SH-SY5Y (cell line): ENCODE measurements around the gene S100A1.

ENCODE experiments used
- GATA2 ChIP-seq: IDR thresholded peaks from 2 replicates; pipeline ENCODE4 v1.6.1; 2011; ENCODE audit warnings: mild to moderate bottlenecking, low read depth, low read length
- GATA3 ChIP-seq: IDR thresholded peaks from 2 replicates; pipeline ENCODE4 v1.6.1; 2011; ENCODE audit warnings: low read depth, mild to moderate bottlenecking, low read length, moderate library complexity

Gene S100A1

DNA sequence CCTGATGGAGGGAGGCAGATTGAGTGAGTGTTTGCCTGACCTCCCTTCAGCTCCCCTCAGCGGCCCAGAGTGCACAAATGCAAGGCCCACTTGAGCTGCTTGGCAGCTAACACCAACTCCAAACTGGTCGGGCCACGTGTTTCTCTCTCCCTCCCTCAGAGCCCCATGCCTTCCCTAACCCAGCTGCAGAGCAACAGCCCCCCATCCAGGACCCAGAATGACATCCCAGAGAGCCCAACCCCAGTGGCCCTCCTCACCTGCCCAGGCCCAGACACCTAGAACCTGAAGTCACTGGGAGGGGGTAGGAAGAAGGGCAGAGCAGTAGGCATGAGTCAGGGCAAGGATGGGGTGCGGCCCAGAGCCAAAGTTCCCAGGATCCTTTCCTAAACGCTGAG is 11.3 kb upstream of the S100A1 start:
- no peak for TF ChIP-seq GATA2
- TF ChIP-seq GATA3: no peak

DNA sequence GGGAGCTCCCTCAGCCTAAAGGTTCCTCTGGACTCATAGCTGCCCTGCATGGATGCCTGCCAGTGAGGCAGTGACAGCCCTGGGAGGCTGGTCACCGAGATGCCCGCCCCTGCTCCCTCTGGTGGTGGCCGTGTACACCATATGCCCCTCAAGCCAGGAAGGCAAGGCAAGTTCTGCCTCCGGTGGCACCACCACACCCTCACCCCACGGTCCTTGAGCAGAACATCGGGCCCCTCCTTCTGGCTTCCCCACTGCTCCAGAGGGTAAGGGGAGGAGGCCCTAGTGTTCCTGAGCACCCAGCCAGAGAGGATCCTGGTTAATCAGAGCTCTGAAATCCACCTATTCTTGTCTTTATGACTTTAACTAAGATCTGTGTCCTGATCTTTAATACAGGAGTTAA is 10.6 kb upstream of the S100A1 start:
- TF ChIP-seq GATA2: no peak
- TF ChIP-seq GATA3: no peak

DNA sequence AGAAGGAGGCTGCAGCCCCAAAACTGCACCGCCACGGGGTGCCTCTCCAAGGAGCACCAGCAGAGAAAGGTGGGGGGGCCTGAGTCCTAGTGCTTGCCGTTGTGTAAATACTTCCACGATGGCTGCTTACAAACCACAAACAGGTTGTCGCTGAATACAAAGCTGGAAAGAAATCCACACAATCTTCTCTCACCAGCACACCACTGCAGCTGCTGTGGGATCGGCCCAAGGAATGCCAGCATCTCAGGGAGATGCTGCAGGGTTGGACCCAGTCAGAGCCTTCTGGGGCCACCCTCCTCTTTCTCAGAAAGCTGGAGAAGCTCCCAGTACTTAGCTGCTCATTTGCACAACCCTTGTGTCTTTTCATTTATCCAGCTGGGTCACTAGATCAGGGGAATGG is 9.1 kb upstream of the S100A1 start:
- no peak for TF ChIP-seq GATA3
- TF ChIP-seq GATA2: no peak

DNA sequence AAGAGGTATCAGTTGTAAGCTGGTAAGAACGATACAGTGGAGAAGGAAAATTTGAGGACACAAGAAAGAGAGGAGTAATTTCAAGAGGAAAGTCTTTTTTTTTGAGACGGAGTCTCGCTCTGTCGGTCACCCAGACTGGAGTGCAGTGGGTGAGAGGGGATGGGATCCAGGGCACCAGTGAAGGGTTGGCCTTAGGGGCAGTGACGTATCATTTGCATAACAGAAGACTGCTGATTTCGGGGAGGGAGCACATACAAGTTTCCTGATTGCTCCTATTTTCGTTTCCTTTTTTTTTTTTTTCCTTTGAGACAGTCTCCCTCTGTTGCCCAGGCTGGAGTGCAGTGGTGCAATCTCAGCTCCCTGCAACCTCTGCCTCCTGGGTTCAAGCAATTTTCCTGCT is 5.1 kb upstream of the S100A1 start:
- TF ChIP-seq GATA3 (no peak), GATA2 (no peak)

DNA sequence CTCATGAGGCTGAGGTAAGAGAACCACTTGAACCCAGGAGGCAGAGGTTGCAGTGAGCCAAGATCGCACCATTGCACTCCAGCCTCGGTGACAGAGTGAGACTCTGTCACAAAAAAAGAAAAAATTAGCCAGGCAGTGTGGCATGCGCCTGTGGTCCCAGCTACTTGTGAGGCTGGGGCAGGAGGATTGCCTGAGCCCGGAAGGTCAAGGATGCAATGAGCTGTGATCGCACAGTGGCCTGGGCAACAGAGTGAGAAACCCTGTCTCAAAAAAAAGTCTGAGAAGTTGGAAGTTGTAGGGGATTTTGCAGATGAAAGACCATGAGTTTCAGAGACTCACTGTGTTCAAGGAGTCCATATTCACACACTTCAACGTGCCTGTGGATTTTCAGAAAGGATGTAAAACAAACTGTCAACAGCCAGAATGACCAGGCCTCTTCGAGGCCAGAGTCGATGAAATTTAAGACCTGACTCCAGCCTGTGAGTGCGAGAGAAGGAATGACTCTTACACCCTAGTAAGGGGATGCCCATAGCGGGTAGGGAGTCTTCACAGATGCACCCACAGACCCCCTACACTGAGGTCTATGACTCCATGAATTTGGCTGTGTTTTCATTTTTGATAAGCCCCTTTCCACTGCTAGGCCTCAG is 3.1 kb upstream of the S100A1 start:
- TF ChIP-seq GATA3 (no peak), GATA2 (no peak)

DNA sequence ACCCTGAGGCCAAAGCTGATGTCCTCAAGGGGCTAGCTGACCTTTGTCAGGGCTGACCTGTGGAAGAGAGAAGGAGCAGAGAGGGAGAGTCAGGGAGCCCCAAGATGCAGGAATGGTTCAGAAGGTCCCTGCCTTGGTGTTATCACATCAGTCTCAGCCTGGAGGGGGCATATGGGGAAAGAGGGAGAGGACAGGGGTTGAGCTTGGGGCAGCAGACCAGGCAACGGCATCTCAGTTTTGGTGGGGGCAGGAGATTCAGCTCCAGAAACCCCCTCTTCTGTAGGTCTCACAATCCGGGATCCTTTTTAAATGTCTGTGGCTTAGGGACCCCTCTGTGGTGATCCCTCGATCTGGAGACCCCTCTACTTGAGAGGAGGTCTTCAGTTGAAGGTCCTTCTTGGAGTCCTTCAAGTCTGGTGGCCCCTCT is 1.7 kb upstream of the S100A1 start:
- TF ChIP-seq GATA3 (no peak), GATA2 (no peak)

DNA sequence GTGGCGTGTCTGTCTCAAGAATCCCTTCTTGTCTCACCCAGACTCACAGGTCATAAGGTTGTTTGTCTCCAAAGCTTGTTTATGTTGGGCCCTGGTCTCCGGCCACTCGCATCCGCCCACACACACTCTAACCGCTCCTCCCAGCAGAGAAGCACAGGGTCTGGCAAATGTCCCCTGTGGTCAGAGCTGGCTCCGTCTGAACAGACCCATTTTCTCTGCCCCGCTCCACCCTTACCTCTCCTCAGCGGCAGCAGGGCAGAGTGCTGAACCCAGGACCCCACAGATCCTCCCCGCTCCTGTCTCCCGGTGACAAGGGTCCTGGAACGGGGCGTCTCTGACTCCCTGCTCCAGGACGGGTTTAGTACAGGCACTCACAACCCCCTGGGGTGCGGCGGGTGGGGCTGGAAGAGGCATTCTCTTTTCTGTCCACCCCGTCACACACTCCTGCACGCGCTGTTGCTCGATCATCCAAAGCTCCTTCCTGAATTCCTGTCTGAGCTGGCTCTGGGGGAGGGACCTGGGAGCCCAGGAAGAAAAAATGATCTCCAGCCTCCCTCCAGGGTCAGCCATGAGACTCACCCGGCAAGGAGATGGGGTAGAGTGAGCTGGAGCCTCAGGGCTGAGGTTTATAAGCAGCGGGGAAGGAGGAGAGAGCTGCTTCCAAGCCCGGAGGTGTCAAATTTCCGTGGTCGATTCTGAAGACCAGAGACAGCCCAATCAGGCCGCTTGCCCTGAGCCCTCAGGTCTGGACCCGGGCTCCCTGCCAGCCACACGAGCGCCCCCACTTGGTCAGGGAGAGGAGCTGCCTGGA is 1.1 kb upstream of the S100A1 start, which contains the start of gene S100A13:
TSS of gene S100A13 (minus strand) at position 602 of the 811 bp plus-strand sequence. CDS start 1,033 bp downstream, outside the sequence.
- TF ChIP-seq GATA3: no peak
- TF ChIP-seq GATA2: no peak

DNA sequence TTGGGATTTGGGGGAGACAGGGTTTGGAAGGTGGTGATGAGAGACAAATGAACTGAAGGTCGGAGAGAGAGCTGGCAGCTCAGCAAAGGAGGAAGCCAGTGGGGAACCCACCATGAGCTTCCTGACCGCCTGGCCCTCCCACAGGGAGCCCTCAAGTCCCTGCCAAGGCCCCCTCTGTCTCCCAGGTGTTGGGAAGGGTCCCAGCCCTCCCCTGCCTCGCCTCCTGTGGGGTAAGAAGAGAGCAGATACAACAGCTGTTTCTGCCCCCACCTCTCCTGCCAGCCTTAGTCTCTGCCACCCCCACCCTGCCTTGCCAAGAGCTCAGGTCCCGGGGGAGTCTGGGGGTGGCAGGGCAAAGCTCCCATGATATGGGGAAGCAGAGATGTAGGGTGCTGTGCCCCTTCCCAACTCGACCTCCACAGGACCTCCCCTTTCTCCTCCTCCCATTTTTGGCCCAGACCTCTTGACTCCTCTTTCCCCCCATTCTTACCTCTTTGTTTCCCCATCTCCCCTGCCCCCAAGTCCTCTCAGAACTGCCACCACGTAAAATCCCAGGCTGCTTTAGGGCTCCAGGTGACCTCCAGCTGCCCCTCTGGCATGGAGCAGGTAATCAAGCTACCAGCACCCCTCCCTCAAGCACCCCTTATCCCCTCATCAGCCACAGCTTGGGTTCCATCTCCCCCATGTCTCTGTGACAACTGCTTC is 556 bp downstream of the S100A1 start:
- TF ChIP-seq GATA2: no peak
- no peak for TF ChIP-seq GATA3

DNA sequence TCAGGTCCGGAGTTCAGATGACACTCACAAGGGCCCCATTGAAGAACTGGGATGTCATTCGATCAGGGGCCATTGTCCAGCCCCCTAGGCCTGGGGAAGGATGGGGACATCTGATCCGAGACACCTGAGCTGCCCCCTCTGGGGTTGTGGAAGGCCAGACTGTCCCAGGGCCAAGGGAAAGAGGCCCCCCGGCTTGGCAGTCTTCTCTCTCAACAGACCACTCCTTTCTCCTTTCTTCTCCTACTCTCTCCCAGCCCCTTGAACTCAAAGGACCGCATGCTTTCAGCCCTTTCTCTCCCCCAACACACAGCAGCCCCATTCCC is 1.1 kb downstream of the S100A1 start:
- TF ChIP-seq GATA2: no peak

DNA sequence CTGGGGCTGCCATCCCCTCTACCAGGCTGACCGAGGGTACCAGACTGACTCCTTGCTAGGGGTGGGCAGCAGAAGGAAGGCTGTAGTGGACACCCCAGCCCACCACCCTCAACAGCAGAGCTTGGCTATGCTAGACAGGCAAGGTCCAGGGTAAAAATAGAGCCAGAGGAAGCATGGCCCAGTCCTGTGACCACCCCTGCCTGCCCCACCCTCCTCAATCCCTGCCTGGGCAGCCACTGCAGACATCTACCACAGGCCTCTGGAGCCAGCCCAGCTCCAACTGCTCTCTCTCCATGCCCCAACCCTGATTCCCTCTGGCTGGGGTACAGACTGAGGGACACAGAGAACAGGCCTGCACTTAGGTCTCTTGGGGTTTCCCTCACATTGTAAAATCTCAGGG is 1.7 kb downstream of the S100A1 start:
- TF ChIP-seq GATA2: no peak
- no peak for TF ChIP-seq GATA3

DNA sequence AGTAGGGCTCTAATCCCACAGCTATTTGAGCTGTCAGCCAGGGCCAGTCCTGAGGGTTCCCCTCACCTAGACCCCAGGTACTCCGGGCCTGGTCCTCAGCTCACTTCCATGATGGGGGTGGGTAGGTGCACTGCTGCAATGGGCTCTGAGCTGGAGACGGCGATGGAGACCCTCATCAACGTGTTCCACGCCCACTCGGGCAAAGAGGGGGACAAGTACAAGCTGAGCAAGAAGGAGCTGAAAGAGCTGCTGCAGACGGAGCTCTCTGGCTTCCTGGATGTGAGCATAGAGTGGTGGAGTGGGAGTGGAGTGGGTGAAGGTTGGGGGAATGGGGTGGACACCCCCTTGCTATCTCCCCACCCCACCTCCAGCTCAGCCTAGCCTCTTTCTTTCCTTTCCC is 2.1 kb downstream of the S100A1 start:
- no peak for TF ChIP-seq GATA3
- no peak for TF ChIP-seq GATA2

DNA sequence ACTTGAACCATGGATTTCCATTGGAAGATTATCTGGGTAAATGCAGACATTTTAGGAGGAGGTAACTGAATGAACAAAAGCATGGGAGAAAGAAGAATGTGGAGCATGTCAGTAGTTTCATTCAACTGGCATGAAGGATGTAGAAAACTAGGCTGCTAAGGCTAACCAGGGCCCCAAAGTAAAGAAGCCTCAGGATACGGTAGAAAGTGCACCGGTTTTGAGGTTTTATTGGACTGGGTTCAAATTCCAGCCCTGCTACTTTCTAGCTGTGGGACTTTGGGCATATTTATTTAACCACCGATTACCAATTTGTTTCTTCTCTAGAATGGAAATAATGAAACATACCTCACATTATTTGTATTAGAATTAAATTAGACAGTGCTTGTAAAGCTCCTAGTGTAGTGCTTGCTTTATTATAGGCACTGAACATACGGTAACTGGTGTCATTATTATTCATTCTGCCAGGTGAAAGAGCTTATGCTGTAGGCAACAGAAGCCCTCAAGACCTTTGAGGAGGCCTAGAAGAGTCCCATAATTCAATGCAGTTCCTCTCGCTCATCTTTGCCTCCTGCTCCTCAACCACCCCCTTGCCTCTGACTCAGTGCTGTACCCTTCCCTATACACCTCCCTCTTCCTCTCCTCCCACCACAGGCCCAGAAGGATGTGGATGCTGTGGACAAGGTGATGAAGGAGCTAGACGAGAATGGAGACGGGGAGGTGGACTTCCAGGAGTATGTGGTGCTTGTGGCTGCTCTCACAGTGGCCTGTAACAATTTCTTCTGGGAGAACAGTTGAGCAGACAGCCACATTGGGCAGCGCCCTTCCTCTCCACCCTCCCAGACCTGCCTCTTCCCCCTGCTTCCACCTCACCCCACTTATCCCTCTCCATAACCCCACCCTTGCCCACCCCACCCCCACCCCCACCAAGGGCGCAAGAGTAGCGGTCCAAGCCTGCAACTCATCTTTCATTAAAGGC is 3.1 kb downstream of the S100A1 start:
- TF ChIP-seq GATA2: no peak
- no peak for TF ChIP-seq GATA3

DNA sequence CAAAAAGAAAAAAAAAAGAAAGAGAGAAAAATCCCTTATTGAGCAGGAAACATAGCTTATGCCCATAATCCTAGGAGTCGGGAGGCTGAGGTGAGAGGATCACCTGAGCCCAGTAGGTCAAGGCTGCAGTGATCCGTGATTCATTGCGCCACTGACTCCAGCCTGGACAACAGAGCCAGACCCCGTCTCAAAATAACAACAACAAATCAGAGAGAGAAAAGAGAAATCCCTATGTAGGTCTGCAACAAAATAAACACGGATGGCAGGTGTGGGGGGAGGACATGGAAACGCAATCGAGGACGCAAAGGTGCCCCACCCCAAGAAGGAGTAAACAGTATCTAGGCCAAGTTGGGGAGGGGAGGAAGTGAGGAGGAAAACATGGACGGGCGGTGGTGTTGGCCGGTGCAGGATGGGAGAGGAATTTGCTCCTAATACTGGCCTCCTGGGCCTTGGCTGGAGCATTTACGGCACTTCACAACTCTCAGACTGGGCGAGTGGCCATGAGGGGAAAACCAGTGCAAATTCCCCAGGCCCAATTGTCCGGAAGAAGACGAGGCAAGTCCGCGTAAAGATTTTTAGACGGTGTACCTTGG is 5.0 kb downstream of the S100A1 start:
- TF ChIP-seq GATA2: no peak
- TF ChIP-seq GATA3: no peak
